GM21528 (cell line): ENCODE results near the gene ZNF343.
"Not testable (repeated sequence)": the region's sequence is repeated elsewhere in the genome, so short reads cannot be mapped to it uniquely, and the experiment has no call there.

Experiments
- ATAC-seq: cut with Tn5 transposase; IDR thresholded peaks from one replicate; pipeline ENCODE4 v1.9.1; 2021; ENCODE audit warnings: mild to moderate bottlenecking, moderate library complexity; ENCODE audit not compliant: unreplicated experiment, low FRiP score

Gene ZNF343

GRCh38 chr20:2521369-2522305 lies 12.9 kb upstream of the ZNF343 start:
- ATAC-seq = no peak

- no peak for ATAC-seq
These were observed 11.9 kb upstream of the ZNF343 start for GRCh38 chr20:2520617-2521016.

- no peak for ATAC-seq
These were observed 10.5 kb upstream of the ZNF343 start for GRCh38 chr20:2519115-2519809.

GRCh38 chr20:2518558-2518957 lies 9.8 kb upstream of the ZNF343 start:
- ATAC-seq = no peak

GRCh38 chr20:2518096-2518495 lies 9.4 kb upstream of the ZNF343 start:
- no peak for ATAC-seq

DNA sequence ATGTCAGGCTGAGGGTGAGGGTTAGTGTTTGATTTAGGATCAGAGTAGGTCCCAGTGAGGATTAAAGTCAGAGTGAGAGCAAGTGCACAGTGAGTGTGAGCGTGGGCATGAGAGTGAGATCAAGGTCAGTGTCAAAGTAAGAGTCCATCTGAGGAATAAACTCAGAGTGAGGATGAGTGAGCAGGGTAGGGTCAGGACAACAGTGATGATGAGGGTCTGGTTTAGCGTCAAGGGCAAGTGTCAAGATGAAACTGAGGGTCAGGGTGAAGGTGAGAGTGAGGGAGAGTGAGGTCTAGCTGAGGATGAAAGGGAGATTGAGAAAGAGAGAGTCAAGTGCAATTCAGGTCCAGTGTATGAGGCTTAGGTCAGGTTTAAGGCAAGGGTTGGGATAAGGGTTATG lies 7.7 kb upstream of the ZNF343 start:
- no peak for ATAC-seq

- no peak for ATAC-seq
These were observed 6.5 kb upstream of the ZNF343 start for GRCh38 chr20:2515203-2515602.

DNA sequence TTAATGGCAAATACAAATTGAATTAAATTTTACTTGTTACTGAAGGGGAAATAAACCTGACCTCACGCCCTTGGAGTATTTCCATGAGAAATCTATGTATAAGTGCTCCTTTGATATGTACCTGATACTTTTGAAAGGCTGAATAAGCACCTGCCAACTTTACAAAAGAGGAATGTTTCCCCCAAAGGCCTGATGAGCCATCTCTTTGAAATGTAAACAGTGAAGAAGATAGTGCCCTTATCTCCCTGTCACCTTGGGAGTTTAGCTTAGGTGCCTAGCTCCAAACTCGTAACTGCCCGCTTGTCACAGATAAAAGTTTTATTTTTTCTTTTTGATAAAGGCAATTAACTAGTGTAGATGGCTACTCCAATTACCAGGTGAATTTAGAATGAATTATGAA lies 1.1 kb upstream of the ZNF343 start:
- no peak for ATAC-seq

- no peak for ATAC-seq
These were observed 710 bp upstream of the ZNF343 start for GRCh38 chr20:2509468-2509781.

- no peak for ATAC-seq
These were observed 662 bp downstream of the ZNF343 start for GRCh38 chr20:2507875-2508630.

- ATAC-seq = no peak
These were observed 1.3 kb downstream of the ZNF343 start for GRCh38 chr20:2507464-2507863.

DNA sequence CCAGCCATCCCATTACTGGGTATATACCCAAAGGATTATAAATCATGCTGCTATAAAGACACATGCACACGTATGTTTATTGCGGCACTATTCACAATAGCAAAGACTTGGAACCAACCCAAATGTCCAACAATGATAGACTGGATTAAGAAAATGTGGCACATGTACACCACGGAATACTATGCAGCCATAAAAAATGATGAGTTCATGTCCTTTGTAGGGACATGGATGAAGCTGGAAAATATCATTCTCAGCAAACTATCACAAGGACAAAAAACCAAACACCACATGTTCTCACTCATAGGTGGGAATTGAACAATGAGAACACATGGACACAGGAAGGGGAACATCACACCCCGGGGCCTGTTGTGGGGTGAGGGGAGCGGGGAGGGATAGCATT lies 2.3 kb downstream of the ZNF343 start:
- not testable (repeated sequence) for ATAC-seq

- not testable (repeated sequence) for ATAC-seq
These were observed 3.9 kb downstream of the ZNF343 start for GRCh38 chr20:2504803-2505202.

DNA sequence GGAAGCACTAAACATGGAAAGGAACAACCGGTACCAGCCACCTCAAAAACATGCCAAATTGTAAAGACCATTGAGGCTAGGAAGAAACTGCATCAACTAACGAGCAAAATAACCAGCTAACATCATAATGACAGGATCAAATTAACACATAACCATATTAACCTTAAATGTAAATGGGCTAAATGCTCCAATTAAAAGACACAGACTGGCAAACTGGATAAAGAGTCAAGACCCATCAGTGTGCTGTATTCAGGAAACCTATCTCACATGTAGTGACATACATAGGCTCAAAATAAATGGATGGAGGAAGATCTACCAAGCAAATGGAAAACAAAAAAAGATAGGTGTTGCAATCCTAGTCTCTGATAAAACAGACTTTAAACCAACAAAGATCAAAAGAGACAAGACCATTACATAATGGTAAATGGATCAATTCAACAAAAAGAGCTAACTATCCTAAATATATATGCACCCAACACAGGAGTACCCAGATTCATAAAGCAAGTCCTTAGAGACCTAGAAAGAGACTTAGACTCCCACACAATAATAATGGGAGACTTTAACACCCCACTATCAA lies 5.8 kb downstream of the ZNF343 start:
- ATAC-seq = not testable (repeated sequence)

GRCh38 chr20:2485661-2486060 lies 23.1 kb downstream of the ZNF343 start:
- ATAC-seq = no peak

DNA sequence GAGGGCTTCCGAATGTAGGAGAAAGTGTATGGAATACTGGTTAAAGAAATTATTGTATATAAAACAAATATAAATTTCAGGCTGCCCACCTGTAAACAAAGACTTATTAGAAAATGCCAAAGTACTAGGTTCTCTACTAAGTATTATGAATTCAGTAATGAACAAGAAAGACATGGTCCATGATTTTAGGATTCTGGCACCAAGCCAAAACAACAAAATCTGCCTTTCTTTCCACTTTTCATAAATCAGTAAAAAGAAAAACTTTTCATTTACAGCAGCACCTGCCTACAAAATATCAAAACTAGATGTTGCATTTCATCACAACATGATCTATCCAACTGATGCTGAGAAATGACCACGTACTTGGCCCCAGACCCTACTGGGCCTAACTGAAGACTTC lies 23.6 kb downstream of the ZNF343 start:
- no peak for ATAC-seq

- ATAC-seq = no peak
These were observed 25.2 kb downstream of the ZNF343 start for GRCh38 chr20:2483504-2483903.

GRCh38 chr20:2480381-2480780 lies 28.3 kb downstream of the ZNF343 start:
- ATAC-seq = no peak

DNA sequence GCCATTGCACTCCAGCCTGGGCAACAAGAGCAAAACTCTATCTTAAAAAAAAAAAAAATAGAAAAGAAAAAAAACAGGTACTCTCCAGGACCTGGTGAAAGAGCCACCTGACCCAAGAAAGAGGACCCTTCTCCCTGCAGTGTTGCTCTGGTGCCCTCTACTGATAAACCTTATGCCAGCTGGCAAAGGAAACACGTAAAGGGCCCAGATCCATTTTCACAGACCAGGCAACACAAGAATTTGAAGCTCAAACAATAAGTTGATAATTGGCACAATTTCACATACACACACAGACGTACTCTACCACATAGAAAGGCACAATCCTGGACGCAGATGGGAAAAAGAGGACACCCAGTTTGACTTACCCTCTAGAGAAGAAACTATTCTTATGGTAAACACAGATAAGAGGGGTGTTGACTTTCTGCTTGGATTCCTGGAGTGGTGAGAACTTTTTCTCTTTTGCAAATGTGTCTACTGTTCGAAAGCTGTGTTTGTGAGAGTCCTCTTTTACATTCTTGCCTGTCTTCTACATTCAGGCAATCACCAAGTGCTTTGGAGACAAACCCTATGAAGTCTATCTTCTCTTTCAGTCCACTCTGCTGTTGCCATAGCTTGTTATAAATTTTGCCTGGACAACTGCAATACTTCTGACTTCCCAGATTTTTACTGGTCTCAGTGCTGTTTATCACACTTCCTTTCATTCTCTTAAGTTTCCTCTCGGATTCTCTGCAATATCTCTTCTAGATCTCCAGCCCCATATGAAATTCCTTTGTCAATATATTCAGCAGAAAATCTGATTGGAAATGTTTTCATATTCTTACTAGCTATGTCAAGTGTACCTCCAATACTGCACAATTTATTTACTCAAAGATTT lies 31.7 kb downstream of the ZNF343 start:
- ATAC-seq = no peak
